H9 (cell line): Measurements from ENCODE around the gene SCN8A. TPM values are rescaled to one million over a fixed set of nuclear protein-coding genes. Genes with fewer than 3 reads are reported as not detected.
A peak's percentile ranks its signal among the peaks of the same experiment; 100 is the strongest.

Source experiments
- DNase-seq: peaks from one replicate; pipeline ENCODE4 v3.0.0-alpha.2; 2017
- H2AFZ ChIP-seq: one replicate; pipeline ENCODE4 v1.6.1; 2013; ENCODE audit warnings: mild to moderate bottlenecking, low read length, control low read depth, moderate library complexity
- H2AK5ac ChIP-seq: 2 replicates; pipeline ENCODE4 v1.6.1; 2013; ENCODE audit warnings: low read length, control low read depth, mixed read lengths; ENCODE audit not compliant: insufficient read length
- H2BK120ac ChIP-seq: one replicate; pipeline ENCODE4 v1.6.1; 2013; ENCODE audit warnings: low read depth, mild to moderate bottlenecking, low read length, control low read depth, inconsistent platforms; ENCODE audit not compliant: poor library complexity, severe bottlenecking
- H2BK12ac ChIP-seq: 2 replicates; pipeline ENCODE4 v1.6.1; 2013; ENCODE audit warnings: low read length, control low read depth, mixed read lengths, low read depth; ENCODE audit not compliant: insufficient read length
- H2BK15ac ChIP-seq: 2 replicates; pipeline ENCODE4 v1.6.1; 2013; ENCODE audit warnings: low read depth, low read length, control low read depth
- H2BK20ac ChIP-seq: one replicate; pipeline ENCODE4 v1.6.1; 2013; ENCODE audit warnings: low read depth, mild to moderate bottlenecking, low read length, control low read depth, inconsistent platforms; ENCODE audit not compliant: poor library complexity, severe bottlenecking
- H2BK5ac ChIP-seq: 2 replicates; pipeline ENCODE4 v1.6.1; 2013; ENCODE audit warnings: low read length, control low read depth, mixed read lengths; ENCODE audit not compliant: insufficient read length
- H3K14ac ChIP-seq: 2 replicates; pipeline ENCODE4 v1.6.1; 2013; ENCODE audit warnings: low read length, control low read depth; ENCODE audit not compliant: insufficient read depth
- H3K18ac ChIP-seq: 2 replicates; pipeline ENCODE4 v1.6.1; 2013; ENCODE audit warnings: low read depth, mild to moderate bottlenecking, mixed read lengths, low read length, control low read depth; ENCODE audit not compliant: insufficient read length
- H3K23ac ChIP-seq: 2 replicates; pipeline ENCODE4 v1.6.1; 2013; ENCODE audit warnings: low read length, control low read depth, mixed read lengths, low read depth; ENCODE audit not compliant: insufficient read length
- H3K23me2 ChIP-seq: 2 replicates; pipeline ENCODE4 v1.6.1; 2013; ENCODE audit warnings: low read depth, mild to moderate bottlenecking, mixed read lengths, low read length, control low read depth; ENCODE audit not compliant: insufficient read length, poor library complexity, severe bottlenecking
- H3K27ac ChIP-seq: 2 replicates; pipeline ENCODE4 v1.5.1; 2013; ENCODE audit warnings: low read length, control low read depth, mixed read lengths, low read depth; ENCODE audit not compliant: insufficient read length
- H3K27me3 ChIP-seq: 2 replicates; pipeline ENCODE4 v1.6.1; 2013; ENCODE audit warnings: low read length, control low read depth, inconsistent platforms; ENCODE audit not compliant: insufficient read depth
- H3K4ac ChIP-seq: 2 replicates; pipeline ENCODE4 v1.6.1; 2013; ENCODE audit warnings: low read depth, mild to moderate bottlenecking, control low read depth, inconsistent platforms, low read length, moderate library complexity
- H3K4me1 ChIP-seq: 2 replicates; pipeline ENCODE4 v1.6.1; 2013; ENCODE audit warnings: low read length, control low read depth, inconsistent platforms; ENCODE audit not compliant: insufficient read depth
- H3K4me2 ChIP-seq: 2 replicates; pipeline ENCODE4 v1.6.1; 2013; ENCODE audit warnings: low read length, control low read depth, mixed read lengths; ENCODE audit not compliant: insufficient read length, insufficient read depth
- H3K56ac ChIP-seq: 2 replicates; pipeline ENCODE4 v1.6.1; 2013; ENCODE audit warnings: low read depth, mild to moderate bottlenecking, mixed read lengths, low read length, control low read depth; ENCODE audit not compliant: insufficient read length
- H3K79me1 ChIP-seq: 2 replicates; pipeline ENCODE4 v1.6.1; 2013; ENCODE audit warnings: low read depth, mild to moderate bottlenecking, moderate library complexity, low read length, control low read depth, inconsistent platforms; ENCODE audit not compliant: insufficient read depth, poor library complexity, severe bottlenecking
- H3K79me2 ChIP-seq: 2 replicates; pipeline ENCODE4 v1.6.1; 2013; ENCODE audit warnings: low read length, control low read depth, inconsistent platforms; ENCODE audit not compliant: insufficient read depth
- H3K9ac ChIP-seq: 2 replicates; pipeline ENCODE4 v1.6.1; 2013; ENCODE audit warnings: low read length, control low read depth, mixed read lengths; ENCODE audit not compliant: insufficient read length; ENCODE audit errors: extremely low read depth
- H3K9me3 ChIP-seq: one replicate; pipeline ENCODE4 v1.6.1; 2013; ENCODE audit warnings: low read depth, low read length, inconsistent platforms; ENCODE audit not compliant: control insufficient read depth
- H3T11ph ChIP-seq: one replicate; pipeline ENCODE4 v1.6.1; 2013; ENCODE audit warnings: mild to moderate bottlenecking, low read length, control low read depth, inconsistent platforms
- H4K20me1 ChIP-seq: one replicate; pipeline ENCODE4 v1.6.1; 2013; ENCODE audit not compliant: control insufficient read depth, insufficient read length, insufficient read depth
- H4K5ac ChIP-seq: 2 replicates; pipeline ENCODE4 v1.6.1; 2013; ENCODE audit warnings: low read depth, mild to moderate bottlenecking, mixed read lengths, low read length, control low read depth; ENCODE audit not compliant: insufficient read length
- H4K8ac ChIP-seq: replicated peaks from 2 replicates; pipeline ENCODE4 v1.6.1; 2013; ENCODE audit warnings: low read length, control low read depth, mixed read lengths, low read depth; ENCODE audit not compliant: insufficient read length
- H4K91ac ChIP-seq: 2 replicates; pipeline ENCODE4 v1.6.1; 2013; ENCODE audit warnings: low read depth, mild to moderate bottlenecking, moderate library complexity, mixed read lengths, low read length, control low read depth; ENCODE audit not compliant: insufficient read length
- H3K27ac Mint-ChIP-seq, 3 experiments: 2 replicates in 2 of 3; 3 replicates in 1 of 3; pipeline ENCODE4 v1.8.0; 2020 to 2021; ENCODE audit warnings: mixed read lengths in 3 of 3, mild to moderate bottlenecking in 1 of 3, moderate library complexity in 1 of 3
- H3K27me3 Mint-ChIP-seq: 2 replicates; pipeline ENCODE4 v1.8.0; 2021; ENCODE audit warnings: low read depth, mild to moderate bottlenecking, moderate library complexity, mixed read lengths
- H3K36me3 Mint-ChIP-seq, 3 experiments: 2 replicates in 2 of 3; 3 replicates in 1 of 3; pipeline ENCODE4 v1.8.0; 2020 to 2021; ENCODE audit warnings: low read depth in 3 of 3, mixed read lengths in 3 of 3; ENCODE audit not compliant: insufficient read depth in 1 of 3
- H3K4me1 Mint-ChIP-seq, 2 experiments: 2 replicates each; pipeline ENCODE4 v1.8.0; 2020; ENCODE audit warnings: mixed read lengths in 2 of 2
- H3K4me3 Mint-ChIP-seq, 2 experiments: 2 replicates in 1 of 2; 3 replicates in 1 of 2; pipeline ENCODE4 v1.8.0; 2020 to 2021; ENCODE audit warnings: mild to moderate bottlenecking in 2 of 2, mixed read lengths in 2 of 2, moderate library complexity in 1 of 2
- H3K9me3 Mint-ChIP-seq, 2 experiments: 2 replicates in 1 of 2; 3 replicates in 1 of 2; pipeline ENCODE4 v1.8.0; 2020; ENCODE audit warnings: mild to moderate bottlenecking in 2 of 2, mixed read lengths in 2 of 2, moderate library complexity in 1 of 2
- WGBS: extraction: QIAGEN DNeasy Blood & Tissue Kit; methylation state at CpG from one replicate; pipeline ENCODE4 v1.1.7; 2013; ENCODE audit warnings: missing lambda C conversion rate, low lambda C conversion rate, mixed read lengths; ENCODE audit not compliant: insufficient read length; ENCODE audit errors: extremely low coverage; 5-methylcytosine and 5-hydroxymethylcytosine counted together
- total RNA-seq: library from RNA; stranded (reverse); gene quantifications from 2 replicates; pipeline ENCODE4 v1.2.1, GENCODE V29; 2021
- TF ChIP-seq, protein P1 (sequence below): fragments of 200-600 bp; sonication (generic); conservative IDR thresholded peaks from 3 replicates; pipeline ENCODE4 v1.8.0; 2021; ENCODE audit warnings: antibody characterized with exemption, mild to moderate bottlenecking

SCN8A gene
- total RNA-seq, 1 experiment from 2014 or later: 15.2 TPM

DNA sequence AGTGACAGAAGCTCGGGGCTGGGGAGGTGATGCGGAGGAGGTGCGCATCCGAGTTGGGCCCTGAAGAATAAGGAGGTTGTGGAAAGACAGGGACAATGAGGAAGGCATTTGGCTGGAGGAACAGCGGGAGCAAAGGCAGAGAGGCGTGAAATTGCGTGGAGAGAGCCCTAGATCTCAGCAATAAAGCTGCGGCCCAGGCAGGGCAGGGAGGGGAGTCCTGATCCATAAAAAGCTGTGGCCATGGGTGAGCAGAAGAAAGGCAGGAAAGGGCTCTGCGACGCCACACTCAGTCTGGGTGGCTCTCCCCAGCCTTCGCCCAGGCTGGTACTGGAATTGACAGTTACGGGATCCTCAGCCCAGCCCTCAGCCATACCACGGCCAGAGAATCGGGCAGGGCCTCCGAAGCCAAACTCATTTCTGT, 255.2 kb downstream of the SCN8A start:
- no peaks in the 10 kb centered on the region for H4K20me1 ChIP-seq
- Mint-ChIP-seq H3K4me1 (peaks cover 46 to 62% of the 10 kb centered on the region in 2 experiments), H3K36me3 (peaks cover 0 to 14% (median 9%) of the 10 kb centered on the region in 3 experiments; a peak in 4 of 7 replicates), H3K27me3 (peaks cover 55% of the 10 kb centered on the region), H3K4me3 (peak overlapping the region; percentile 73 to 87), H3K9me3 (no peaks in the 10 kb centered on the region), H3K27ac (no peak overlapping the region; a peak in 1 of 7 replicates)
- H4K8ac ChIP-seq: no peak overlapping the region
- H2BK15ac ChIP-seq: no peak overlapping the region
- no peak overlapping the region for H3K9ac ChIP-seq
- H2BK5ac ChIP-seq: no peak overlapping the region
- H3K14ac ChIP-seq: no peak overlapping the region
- no peak overlapping the region for H3K27ac ChIP-seq
- H2BK120ac ChIP-seq: no peak overlapping the region
- peak overlapping the region; percentile 77 for H3K4me2 ChIP-seq
- no peak overlapping the region for H2AK5ac ChIP-seq
- no peak overlapping the region for H4K5ac ChIP-seq
- no CpG with 5 or more reads among the region's 15 CpGs for WGBS
- no peak overlapping the region for H2AFZ ChIP-seq
- H3K23ac ChIP-seq: no peak overlapping the region
- H3K18ac ChIP-seq: no peak overlapping the region
- no peaks in the 10 kb centered on the region for H3K9me3 ChIP-seq
- no peak overlapping the region for H3T11ph ChIP-seq
- H3K27me3 ChIP-seq: peaks cover 9% of the 10 kb centered on the region; the same call in 1 of the 2 replicates
- H3K56ac ChIP-seq: no peak overlapping the region
- DNase-seq: no peak
- no peak overlapping the region for H3K4ac ChIP-seq
- no peaks in the 10 kb centered on the region for H3K79me1 ChIP-seq
- no peak overlapping the region for H4K91ac ChIP-seq
- TF ChIP-seq, protein P1, sequence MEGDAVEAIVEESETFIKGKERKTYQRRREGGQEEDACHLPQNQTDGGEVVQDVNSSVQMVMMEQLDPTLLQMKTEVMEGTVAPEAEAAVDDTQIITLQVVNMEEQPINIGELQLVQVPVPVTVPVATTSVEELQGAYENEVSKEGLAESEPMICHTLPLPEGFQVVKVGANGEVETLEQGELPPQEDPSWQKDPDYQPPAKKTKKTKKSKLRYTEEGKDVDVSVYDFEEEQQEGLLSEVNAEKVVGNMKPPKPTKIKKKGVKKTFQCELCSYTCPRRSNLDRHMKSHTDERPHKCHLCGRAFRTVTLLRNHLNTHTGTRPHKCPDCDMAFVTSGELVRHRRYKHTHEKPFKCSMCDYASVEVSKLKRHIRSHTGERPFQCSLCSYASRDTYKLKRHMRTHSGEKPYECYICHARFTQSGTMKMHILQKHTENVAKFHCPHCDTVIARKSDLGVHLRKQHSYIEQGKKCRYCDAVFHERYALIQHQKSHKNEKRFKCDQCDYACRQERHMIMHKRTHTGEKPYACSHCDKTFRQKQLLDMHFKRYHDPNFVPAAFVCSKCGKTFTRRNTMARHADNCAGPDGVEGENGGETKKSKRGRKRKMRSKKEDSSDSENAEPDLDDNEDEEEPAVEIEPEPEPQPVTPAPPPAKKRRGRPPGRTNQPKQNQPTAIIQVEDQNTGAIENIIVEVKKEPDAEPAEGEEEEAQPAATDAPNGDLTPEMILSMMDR: no peak
- H3K23me2 ChIP-seq: peaks cover 20% of the 10 kb centered on the region
- no peak overlapping the region for H2BK20ac ChIP-seq
- H3K79me2 ChIP-seq: no peaks in the 10 kb centered on the region
- H2BK12ac ChIP-seq: no peak overlapping the region
- no peaks in the 10 kb centered on the region; the same call in 1 of the 2 replicates for H3K4me1 ChIP-seq
